Choroid plexus epithelial cell (primary cell): ENCODE data around the gene NLGN2.

ENCODE experiments used
- DNase-seq: peaks from one replicate; pipeline ENCODE4 v3.0.0-alpha.2; 2010; ENCODE audit warnings: low read depth
- H3K4me3 ChIP-seq: 2 replicates; pipeline ENCODE4 v1.5.1; 2011; ENCODE audit warnings: low read depth, mild to moderate bottlenecking, control low read depth, low read length, moderate library complexity
- TF ChIP-seq, protein P1 (sequence below): conservative IDR thresholded peaks from 2 replicates; pipeline ENCODE4 v1.5.1; 2011; ENCODE audit warnings: low read depth, mild to moderate bottlenecking, control low read depth, inconsistent platforms, low read length, moderate library complexity

The NLGN2 gene

DNA sequence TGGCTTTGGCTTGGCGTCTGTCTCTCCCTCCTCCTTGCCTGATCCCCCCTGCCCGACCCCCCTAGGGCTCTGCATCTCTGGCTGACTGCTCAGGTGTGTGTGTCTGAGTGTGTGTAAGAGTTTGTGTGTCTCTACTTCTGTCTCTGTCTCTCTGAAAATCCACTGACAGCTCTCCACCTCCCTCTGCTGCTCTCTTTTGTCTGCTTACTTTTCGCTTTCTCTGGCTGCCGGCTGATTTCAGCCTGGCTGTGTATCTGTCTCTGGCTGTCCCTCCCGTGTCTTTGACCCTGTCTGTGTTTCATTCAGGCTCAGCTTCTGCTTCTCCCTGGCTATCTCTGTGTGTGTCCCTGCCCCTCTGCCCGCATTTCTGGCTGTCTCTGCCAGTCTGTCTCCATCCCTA, 8.7 kb downstream of the NLGN2 start:
- TF ChIP-seq, protein P1, sequence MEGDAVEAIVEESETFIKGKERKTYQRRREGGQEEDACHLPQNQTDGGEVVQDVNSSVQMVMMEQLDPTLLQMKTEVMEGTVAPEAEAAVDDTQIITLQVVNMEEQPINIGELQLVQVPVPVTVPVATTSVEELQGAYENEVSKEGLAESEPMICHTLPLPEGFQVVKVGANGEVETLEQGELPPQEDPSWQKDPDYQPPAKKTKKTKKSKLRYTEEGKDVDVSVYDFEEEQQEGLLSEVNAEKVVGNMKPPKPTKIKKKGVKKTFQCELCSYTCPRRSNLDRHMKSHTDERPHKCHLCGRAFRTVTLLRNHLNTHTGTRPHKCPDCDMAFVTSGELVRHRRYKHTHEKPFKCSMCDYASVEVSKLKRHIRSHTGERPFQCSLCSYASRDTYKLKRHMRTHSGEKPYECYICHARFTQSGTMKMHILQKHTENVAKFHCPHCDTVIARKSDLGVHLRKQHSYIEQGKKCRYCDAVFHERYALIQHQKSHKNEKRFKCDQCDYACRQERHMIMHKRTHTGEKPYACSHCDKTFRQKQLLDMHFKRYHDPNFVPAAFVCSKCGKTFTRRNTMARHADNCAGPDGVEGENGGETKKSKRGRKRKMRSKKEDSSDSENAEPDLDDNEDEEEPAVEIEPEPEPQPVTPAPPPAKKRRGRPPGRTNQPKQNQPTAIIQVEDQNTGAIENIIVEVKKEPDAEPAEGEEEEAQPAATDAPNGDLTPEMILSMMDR: peak; percentile 26
- H3K4me3 ChIP-seq: no peak overlapping the region
- peak; percentile 12 for DNase-seq

DNA sequence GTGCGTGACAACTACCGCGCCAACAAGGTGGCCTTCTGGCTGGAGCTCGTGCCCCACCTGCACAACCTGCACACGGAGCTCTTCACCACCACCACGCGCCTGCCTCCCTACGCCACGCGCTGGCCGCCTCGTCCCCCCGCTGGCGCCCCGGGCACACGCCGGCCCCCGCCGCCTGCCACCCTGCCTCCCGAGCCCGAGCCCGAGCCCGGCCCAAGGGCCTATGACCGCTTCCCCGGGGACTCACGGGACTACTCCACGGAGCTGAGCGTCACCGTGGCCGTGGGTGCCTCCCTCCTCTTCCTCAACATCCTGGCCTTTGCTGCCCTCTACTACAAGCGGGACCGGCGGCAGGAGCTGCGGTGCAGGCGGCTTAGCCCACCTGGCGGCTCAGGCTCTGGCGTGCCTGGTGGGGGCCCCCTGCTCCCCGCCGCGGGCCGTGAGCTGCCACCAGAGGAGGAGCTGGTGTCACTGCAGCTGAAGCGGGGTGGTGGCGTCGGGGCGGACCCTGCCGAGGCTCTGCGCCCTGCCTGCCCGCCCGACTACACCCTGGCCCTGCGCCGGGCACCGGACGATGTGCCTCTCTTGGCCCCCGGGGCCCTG, 9.5 kb downstream of the NLGN2 start:
- no peak overlapping the region for H3K4me3 ChIP-seq

DNA sequence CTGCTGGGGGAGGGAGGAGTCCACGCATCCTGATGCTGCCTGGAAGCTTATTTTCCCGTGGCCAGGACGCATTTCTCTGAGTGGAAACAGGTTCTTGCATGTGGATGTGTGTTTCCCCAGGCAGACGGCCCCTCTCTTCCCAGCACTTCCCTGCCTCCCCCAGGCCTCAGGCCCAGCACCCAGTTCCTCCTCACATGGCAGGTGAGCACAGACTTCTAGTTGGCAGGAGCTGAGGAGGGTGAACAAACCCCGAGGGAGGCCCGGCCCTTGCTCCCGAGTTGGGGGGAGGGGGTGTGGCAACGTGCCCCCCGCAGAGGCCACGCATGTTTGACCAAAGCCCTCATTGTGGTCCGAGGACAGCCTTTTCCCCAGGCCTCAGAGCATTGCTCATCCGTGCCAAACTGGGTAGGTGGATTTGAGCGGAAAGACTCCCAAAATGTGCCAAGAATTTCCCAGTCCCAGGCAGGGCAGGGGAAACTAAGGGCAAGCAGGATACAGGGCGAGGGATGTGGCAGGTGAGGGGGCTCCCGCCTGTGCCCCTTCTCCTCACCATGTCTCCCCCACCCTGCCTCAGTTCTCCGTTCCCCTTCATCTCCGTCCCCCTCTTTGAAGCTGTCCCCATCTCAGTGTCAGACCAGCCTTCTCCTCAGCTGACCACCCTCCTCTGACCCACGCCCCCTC, 11.0 kb downstream of the NLGN2 start:
- TF ChIP-seq, protein P1: no peak
- DNase-seq: no peak
- H3K4me3 ChIP-seq: no peak overlapping the region

More for the DNA sequence above, 9.5 kb downstream of the NLGN2 start:
- DNase-seq: no peak
- TF ChIP-seq, protein P1: no peak

DNA sequence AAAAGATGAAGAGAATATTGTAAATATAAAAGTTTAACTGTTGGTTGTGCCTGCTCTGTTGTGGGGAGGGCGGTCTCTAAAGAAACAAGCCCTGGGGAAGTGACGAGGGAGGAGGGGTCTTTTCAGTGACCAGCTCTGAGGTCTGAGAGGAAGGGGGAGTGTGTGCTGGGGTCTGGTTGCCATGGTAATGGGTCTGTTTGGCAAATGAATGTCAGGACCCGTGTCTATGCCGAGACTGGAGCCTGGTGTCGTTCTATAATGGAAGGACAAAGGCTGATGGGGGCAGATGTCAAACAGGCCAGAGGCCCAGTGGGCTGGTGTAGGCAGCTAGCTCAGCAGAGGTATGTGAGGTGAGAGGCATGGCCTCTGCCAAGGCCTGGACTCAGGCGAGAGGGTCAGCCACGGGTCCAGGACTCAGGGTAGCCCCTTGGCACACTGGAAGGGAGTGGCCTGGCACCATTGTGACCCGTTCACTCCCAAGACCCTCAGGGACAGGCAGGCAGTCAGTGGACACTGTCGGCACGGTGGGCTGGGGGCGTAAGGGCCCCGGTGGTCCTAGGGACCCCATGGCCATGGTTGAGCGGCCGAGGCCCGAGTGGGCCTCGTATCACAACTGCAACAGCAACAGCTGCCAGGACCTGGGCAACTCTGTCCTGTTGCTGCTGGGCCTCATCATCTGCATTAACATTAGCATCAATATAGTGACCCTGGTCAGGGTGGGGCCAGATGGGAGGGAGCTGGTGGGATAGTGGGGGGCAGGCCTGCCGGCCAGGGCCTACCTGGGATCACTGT, 12.4 kb downstream of the NLGN2 start, which contains the start of gene SPEM1:
Gene SPEM1, plus strand, starts transcription at position 506 of the 792 bp plus-strand sequence. Its CDS starts 61 bp downstream, at position 567.
- TF ChIP-seq, protein P1: no peak
- no peak within 1 kb of the TSS for H3K4me3 ChIP-seq
- no peak for DNase-seq

DNA sequence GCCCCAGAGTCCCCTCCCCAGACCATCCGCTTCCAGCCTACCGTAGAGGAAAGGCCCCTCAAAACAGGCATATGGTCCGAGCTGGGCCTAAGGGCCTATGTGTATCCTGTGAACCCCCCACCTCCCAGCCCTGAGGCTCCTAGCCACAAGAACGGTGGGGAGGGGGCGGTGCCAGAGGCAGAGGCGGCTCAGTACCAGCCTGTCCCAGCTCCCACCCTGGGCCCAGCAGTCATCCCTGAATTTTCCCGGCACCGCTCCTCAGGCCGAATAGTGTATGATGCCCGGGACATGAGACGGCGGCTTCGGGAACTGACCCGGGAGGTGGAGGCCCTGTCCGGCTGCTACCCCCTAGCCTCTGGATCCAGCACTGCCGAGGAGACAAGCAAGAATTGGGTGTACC, 13.5 kb downstream of the NLGN2 start:
- H3K4me3 ChIP-seq: no peak overlapping the region
- DNase-seq: no peak
- TF ChIP-seq, protein P1: no peak

DNA sequence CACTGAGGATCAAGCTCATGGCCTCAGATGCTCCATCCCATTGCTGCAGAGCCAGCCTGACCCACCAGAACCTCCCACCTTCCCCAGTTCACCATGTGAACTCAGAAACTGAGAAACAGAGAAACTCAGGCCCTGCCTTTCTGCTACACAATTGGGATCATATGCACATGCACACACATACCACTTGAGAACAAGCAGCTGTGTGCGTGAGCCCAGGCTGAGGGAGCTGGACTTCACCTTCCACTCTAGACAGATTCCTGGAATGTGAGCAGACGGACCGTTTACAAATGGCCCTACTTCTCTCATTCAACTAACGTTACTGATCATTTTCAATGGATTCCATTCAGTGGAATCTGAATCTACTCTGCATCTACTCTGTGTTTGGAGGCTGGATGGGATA, 16.0 kb downstream of the NLGN2 start:
- TF ChIP-seq, protein P1: no peak
- no peak overlapping the region for H3K4me3 ChIP-seq
- no peak for DNase-seq
